Vagina (tissue), 2 donors: ENCODE data around the gene SYCP2L. TPM values are rescaled to one million over a fixed set of nuclear protein-coding genes. Genes with fewer than 3 reads are reported as not detected.
"Not testable (repeated sequence)": the region's sequence is repeated elsewhere in the genome, so short reads cannot be mapped to it uniquely, and the experiment has no call there.

ENCODE experiments used
- DNase-seq, 2 donors: peaks; one replicate each; pipeline ENCODE4 v3.0.0-alpha.2; 2017; ENCODE audit errors: extremely low spot score in 2 of 2
- H3K27ac ChIP-seq: fragments of 200-600 bp; sonication (generic); one replicate; pipeline ENCODE4 v1.5.1; 2019
- H3K27me3 ChIP-seq: fragments of 200-600 bp; sonication (generic); one replicate; pipeline ENCODE4 v1.5.1; 2019
- H3K36me3 ChIP-seq, 2 donors: fragments of 200-600 bp; sonication (generic); one replicate each; pipeline ENCODE4 v1.5.1; 2017 to 2019
- H3K4me1 ChIP-seq: fragments of 200-600 bp; sonication (generic); one replicate; pipeline ENCODE4 v1.5.1; 2019
- H3K4me3 ChIP-seq, 2 donors: fragments of 200-600 bp; sonication (generic); 1 replicate in 1 of 2; 2 replicates in 1 of 2; pipeline ENCODE4 v1.5.1; 2016 to 2019
- H3K9me3 ChIP-seq: fragments of 200-600 bp; sonication (generic); one replicate; pipeline ENCODE4 v1.5.1; 2019
- POLR2A ChIP-seq, 2 donors: fragments of 450-650 bp; IDR thresholded peaks; one replicate each; pipeline ENCODE4 v1.6.1; 2017; ENCODE audit warnings: antibody characterized with exemption in 2 of 2, mild to moderate bottlenecking in 2 of 2, moderate library complexity in 2 of 2
- POLR2AphosphoS5 ChIP-seq, 2 donors: sonication (generic); formaldehyde crosslinking; IDR thresholded peaks; one replicate each; pipeline ENCODE4 v1.9.0; 2017; ENCODE audit warnings: antibody characterized with exemption in 2 of 2, mild to moderate bottlenecking in 2 of 2, low read depth in 1 of 2; ENCODE audit not compliant: insufficient read depth in 1 of 2
- intact Hi-C: fragments of 100-400 bp; cut with DNase I; formaldehyde crosslinking; loops from one replicate; pipeline ENCODE4 v1.15.1; 2023
- total RNA-seq: library from RNA; depleted of rRNA; stranded (reverse); fragments of >200 nt; gene quantifications from one replicate; pipeline ENCODE4 v1.2.3, GENCODE V29; 2016
- TF ChIP-seq, protein P1 (sequence below), 3 experiments: fragments of 450-650 bp in 2 of 3; fragments of 200-600 bp in 1 of 3; sonication (generic) in 1 of 3; IDR thresholded peaks; one replicate each; pipeline ENCODE4 v1.5.1; 2017 to 2019; ENCODE audit warnings: antibody characterized with exemption in 3 of 3, mild to moderate bottlenecking in 2 of 3, moderate library complexity in 2 of 3

Gene SYCP2L
- total RNA-seq, 1 donor from 2014 or later, result 0.25 TPM

DNA sequence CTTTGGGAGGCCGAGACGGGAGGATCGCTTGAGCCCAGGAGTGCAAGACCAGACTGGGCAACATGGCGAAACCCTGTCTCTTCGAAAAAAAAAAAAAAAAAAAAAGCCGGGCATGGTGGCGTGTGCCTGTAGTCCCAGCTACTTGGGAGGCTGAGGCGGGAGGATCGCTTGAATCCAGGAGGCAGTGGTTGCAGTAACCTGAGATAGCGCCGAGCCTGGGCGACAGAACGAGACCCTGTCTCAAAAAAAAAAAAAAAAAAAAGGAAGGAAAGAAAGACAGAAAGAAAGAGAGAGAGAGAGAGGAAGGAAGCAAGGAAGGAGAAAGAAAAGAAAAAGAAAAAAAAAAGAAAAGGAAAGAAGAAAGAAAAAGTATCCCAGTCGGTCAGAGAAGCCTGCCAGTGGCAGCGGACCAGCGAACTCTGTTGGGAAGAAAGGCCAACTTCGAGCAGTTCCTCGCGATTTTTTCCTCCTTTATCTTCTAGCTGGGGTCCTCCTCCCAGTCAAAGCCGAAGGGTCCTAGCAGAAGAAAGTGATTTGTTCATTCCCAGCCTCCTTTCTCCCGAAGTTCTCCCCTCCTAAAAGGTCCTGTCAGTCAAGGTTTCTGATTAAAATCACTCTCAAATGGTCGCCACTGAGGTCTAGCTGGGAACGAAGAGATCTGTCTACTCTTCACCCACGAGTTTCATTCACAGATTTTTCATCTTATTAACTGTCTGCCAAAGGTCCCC, 2.4 kb upstream of the SYCP2L start:
- H3K4me1 ChIP-seq, result peaks cover 25% of the 10 kb centered on the region
- no peak overlapping the region for H3K27ac ChIP-seq
- TF ChIP-seq, protein P1, sequence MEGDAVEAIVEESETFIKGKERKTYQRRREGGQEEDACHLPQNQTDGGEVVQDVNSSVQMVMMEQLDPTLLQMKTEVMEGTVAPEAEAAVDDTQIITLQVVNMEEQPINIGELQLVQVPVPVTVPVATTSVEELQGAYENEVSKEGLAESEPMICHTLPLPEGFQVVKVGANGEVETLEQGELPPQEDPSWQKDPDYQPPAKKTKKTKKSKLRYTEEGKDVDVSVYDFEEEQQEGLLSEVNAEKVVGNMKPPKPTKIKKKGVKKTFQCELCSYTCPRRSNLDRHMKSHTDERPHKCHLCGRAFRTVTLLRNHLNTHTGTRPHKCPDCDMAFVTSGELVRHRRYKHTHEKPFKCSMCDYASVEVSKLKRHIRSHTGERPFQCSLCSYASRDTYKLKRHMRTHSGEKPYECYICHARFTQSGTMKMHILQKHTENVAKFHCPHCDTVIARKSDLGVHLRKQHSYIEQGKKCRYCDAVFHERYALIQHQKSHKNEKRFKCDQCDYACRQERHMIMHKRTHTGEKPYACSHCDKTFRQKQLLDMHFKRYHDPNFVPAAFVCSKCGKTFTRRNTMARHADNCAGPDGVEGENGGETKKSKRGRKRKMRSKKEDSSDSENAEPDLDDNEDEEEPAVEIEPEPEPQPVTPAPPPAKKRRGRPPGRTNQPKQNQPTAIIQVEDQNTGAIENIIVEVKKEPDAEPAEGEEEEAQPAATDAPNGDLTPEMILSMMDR (IDR thresholded peaks at IDR 0.05), result no peak
- TF ChIP-seq POLR2A (IDR thresholded peaks at IDR 0.05) (no peak), POLR2AphosphoS5 (IDR thresholded peaks at IDR 0.05; ENCODE audit: insufficient read depth in 1 of 2, low read depth in 1 of 2) (no peak)
- no peaks in the 10 kb centered on the region for H3K9me3 ChIP-seq
- no peaks in the 10 kb centered on the region for H3K36me3 ChIP-seq
- intact Hi-C loops, result no loop called here
- no peak overlapping the region for H3K4me3 ChIP-seq
- peaks cover 32% of the 10 kb centered on the region for H3K27me3 ChIP-seq
- DNase-seq, result no peak

DNA sequence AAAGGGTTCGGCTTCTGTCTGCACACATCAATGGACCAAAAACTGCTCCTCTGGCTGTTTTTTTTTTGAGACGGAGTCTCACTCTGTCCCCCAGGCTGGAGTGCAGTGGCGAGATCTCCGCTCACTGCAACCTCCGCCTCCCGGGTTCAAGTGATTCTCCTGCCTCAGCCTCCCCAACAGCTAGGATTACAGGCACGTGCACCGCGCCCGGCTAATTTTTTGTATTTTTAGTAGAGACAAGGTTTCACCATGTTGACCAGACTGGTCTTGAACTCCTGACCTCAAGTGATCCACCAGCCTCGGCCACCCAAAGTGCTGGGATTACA, 524 bp upstream of the SYCP2L start:
- H3K36me3 ChIP-seq, H3K27ac ChIP-seq, DNase-seq, intact Hi-C loops, H3K9me3 ChIP-seq: not testable (repeated sequence)
- H3K4me1 ChIP-seq, result peaks cover 25% of the 10 kb centered on the region
- peaks cover 31% of the 10 kb centered on the region for H3K27me3 ChIP-seq
- H3K4me3 ChIP-seq, result peak overlapping the region in 1 of 2 donors; percentile 31

DNA sequence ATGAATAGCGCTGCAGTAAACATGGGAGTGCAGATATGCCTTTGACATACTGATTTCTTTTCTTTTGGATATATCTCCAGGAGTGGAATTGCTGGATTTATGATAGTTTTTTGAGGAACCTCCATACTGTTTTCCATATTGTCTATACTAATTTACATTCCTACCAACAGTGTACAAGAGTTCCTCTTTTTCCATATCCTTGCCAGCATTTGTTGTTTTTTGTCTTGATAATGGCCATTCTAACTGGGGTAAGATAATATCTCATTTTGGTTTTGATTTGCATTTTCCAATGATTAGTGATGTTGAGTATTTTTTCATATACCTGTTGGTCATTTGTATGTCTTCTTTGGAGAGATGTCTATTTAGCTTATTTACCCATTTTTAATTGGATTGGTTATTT, 3.3 kb downstream of the SYCP2L start:
- Histone ChIP-seq H3K4me3 (no peak overlapping the region), H3K36me3 (no peaks in the 10 kb centered on the region), H3K27me3 (peaks cover 16% of the 10 kb centered on the region), H3K27ac (no peak overlapping the region), H3K4me1 (peaks cover 12% of the 10 kb centered on the region), H3K9me3 (no peaks in the 10 kb centered on the region)
- TF ChIP-seq, protein P1 (IDR thresholded peaks at IDR 0.05), result no peak
- no peak for TF ChIP-seq POLR2A (IDR thresholded peaks at IDR 0.05)
- no peak for TF ChIP-seq POLR2AphosphoS5 (IDR thresholded peaks at IDR 0.05; ENCODE audit: insufficient read depth in 1 of 2, low read depth in 1 of 2)
- intact Hi-C loops, result no loop called here
- DNase-seq, result no peak

DNA sequence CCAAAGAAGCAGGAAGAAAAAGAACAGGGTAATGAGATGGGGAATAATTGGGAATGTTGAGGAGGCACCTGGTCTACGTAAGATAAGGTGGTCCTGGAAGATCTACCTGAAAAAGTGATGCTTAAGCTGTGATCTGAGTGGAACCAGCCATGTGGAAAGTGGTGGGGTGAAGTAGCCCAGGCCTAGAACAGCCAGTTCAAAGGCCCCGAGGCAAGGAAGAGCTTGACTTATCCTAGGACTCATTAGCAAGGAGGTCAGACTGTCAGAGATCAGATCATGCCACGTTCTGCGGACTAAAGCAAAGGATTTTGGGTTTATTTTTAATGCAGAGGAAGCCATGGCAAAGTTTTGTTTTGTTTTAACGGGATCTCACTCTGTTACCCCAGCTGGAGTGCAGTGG, 5.1 kb downstream of the SYCP2L start:
- intact Hi-C loops, result no loop called here
- Histone ChIP-seq H3K27me3 (peaks cover 1% of the 10 kb centered on the region), H3K9me3 (no peaks in the 10 kb centered on the region), H3K27ac (no peak overlapping the region), H3K4me3 (no peak overlapping the region), H3K36me3 (no peaks in the 10 kb centered on the region), H3K4me1 (peaks cover 2% of the 10 kb centered on the region)
- no peak for DNase-seq
- TF ChIP-seq, protein P1 (IDR thresholded peaks at IDR 0.05), result no peak
- no peak for TF ChIP-seq POLR2A (IDR thresholded peaks at IDR 0.05)
- TF ChIP-seq POLR2AphosphoS5 (IDR thresholded peaks at IDR 0.05; ENCODE audit: insufficient read depth in 1 of 2, low read depth in 1 of 2), result no peak

DNA sequence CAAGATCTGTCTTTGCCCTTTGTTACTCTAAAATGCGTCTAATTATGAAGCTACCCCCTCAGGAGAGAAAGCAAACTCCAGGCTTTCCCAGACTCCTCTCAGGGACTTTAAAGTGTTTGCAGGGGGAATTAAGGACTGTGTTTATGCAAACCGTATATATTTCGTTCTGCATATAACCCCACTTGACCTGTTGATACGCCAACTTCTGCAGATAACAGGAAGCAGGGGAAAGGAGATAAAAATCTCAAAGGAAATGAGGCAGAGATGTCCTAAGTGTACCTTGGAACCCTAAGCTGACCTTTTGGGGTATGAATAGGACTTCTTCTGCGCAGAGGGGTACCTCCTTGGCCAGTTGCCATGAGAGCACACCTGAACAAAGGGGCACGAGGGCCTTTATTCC, 8.1 kb downstream of the SYCP2L start:
- Histone ChIP-seq H3K36me3 (no peaks in the 10 kb centered on the region), H3K4me1 (no peaks in the 10 kb centered on the region), H3K27me3 (no peaks in the 10 kb centered on the region), H3K27ac (no peak overlapping the region), H3K9me3 (no peaks in the 10 kb centered on the region), H3K4me3 (no peak overlapping the region)
- TF ChIP-seq POLR2A (IDR thresholded peaks at IDR 0.05), result no peak
- TF ChIP-seq, protein P1 (IDR thresholded peaks at IDR 0.05), result no peak
- TF ChIP-seq POLR2AphosphoS5 (IDR thresholded peaks at IDR 0.05; ENCODE audit: insufficient read depth in 1 of 2, low read depth in 1 of 2), result no peak
- intact Hi-C loops, result no loop called here
- DNase-seq, result no peak
